H1 (cell line): ENCODE results near the gene COA5. TPM values are rescaled to one million over a fixed set of nuclear protein-coding genes. Genes with fewer than 3 reads are reported as not detected.

Experiments
- CTCF ChIA-PET: fragments of 300-600 bp; sonication (Branson Sonifier 250); formaldehyde crosslinking; loops from one replicate; lab custom pipeline; 2021; ENCODE audit not compliant: partially characterized antibody; lab: Charles Lee
- POLR2A ChIA-PET: fragments of 300-600 bp; sonication (Branson Sonifier 250); formaldehyde crosslinking; loops from one replicate; lab custom pipeline; 2021; ENCODE audit warnings: inconsistent platforms; ENCODE audit not compliant: partially characterized antibody; lab: Charles Lee
- DNase-seq, 2 experiments: peaks; one replicate each; pipeline versions ENCODE4 v3.0.0 to v3.0.0-alpha.2; 2010 to 2022; ENCODE audit warnings: low spot score in 2 of 2, low read depth in 1 of 2, mixed read lengths in 1 of 2
- FAIRE-seq: peaks from 2 replicates; lab custom pipeline; 2011; peaks lifted over from hg19 to GRCh38; lab: Jason Lieb, UNC
- H2AFZ ChIP-seq: 2 replicates; pipeline ENCODE4 v1.8.1; 2012; ENCODE audit warnings: low read length, inconsistent platforms
- H2AK5ac ChIP-seq: 2 replicates; pipeline ENCODE4 v1.6.1; 2013; ENCODE audit warnings: low read depth, low read length
- H2BK120ac ChIP-seq: replicated peaks from 2 replicates; pipeline ENCODE3; 2013; ENCODE audit warnings: low read depth, low read length, inconsistent platforms
- H2BK12ac ChIP-seq: 2 replicates; pipeline ENCODE4 v1.6.1; 2013; ENCODE audit warnings: low read depth, low read length
- H2BK15ac ChIP-seq: 2 replicates; pipeline ENCODE4 v1.6.1; 2013; ENCODE audit warnings: low read length
- H2BK20ac ChIP-seq: 2 replicates; pipeline ENCODE4 v1.6.1; 2013; ENCODE audit warnings: low read length
- H2BK5ac ChIP-seq: 2 replicates; pipeline ENCODE4 v1.6.1; 2013; ENCODE audit warnings: low read depth, low read length
- H3K14ac ChIP-seq: 2 replicates; pipeline ENCODE4 v1.6.1; 2013; ENCODE audit warnings: inconsistent platforms; ENCODE audit not compliant: insufficient read length
- H3K18ac ChIP-seq: 2 replicates; pipeline ENCODE4 v1.6.1; 2013; ENCODE audit warnings: low read length; ENCODE audit errors: extremely low read depth
- H3K23ac ChIP-seq: 2 replicates; pipeline ENCODE4 v1.6.1; 2013; ENCODE audit warnings: inconsistent platforms; ENCODE audit not compliant: insufficient read length
- H3K23me2 ChIP-seq: 2 replicates; pipeline ENCODE4 v1.6.1; 2013; ENCODE audit warnings: low read depth, low read length
- H3K27ac ChIP-seq: 2 replicates; pipeline ENCODE4 v1.6.1; 2011; ENCODE audit warnings: low read depth, low read length, inconsistent platforms
- H3K27me3 ChIP-seq, 4 experiments: replicated peaks in 1 of 4; 1 replicate in 1 of 4; 2 replicates in 3 of 4; pipeline versions ENCODE4 v1.6.1 to v1.8.1; 2011 to 2013; ENCODE audit warnings: low read length in 3 of 4, mild to moderate bottlenecking in 3 of 4, inconsistent platforms in 2 of 4, mixed read lengths in 2 of 4, moderate library complexity in 1 of 4; ENCODE audit not compliant: control insufficient read depth in 3 of 4, insufficient read depth in 3 of 4; ENCODE audit errors: extremely low read depth in 1 of 4
- H3K36me3 ChIP-seq, 4 experiments: 2 replicates each; pipeline versions ENCODE4 v1.6.1 to v1.8.1; 2011 to 2013; ENCODE audit warnings: mild to moderate bottlenecking in 4 of 4, low read length in 3 of 4, moderate library complexity in 2 of 4, control low read depth in 1 of 4, inconsistent platforms in 1 of 4; ENCODE audit not compliant: insufficient read depth in 4 of 4, control insufficient read depth in 2 of 4
- H3K4ac ChIP-seq: replicated peaks from 2 replicates; pipeline ENCODE3; 2013; ENCODE audit warnings: low read length, low read depth, mixed read lengths, inconsistent platforms; ENCODE audit not compliant: insufficient read length
- H3K4me1 ChIP-seq, 4 experiments: replicated peaks in 1 of 4; 1 replicate in 1 of 4; 2 replicates in 3 of 4; pipeline versions ENCODE4 v1.6.1 to v1.8.1; 2011 to 2013; ENCODE audit warnings: low read length in 3 of 4, inconsistent platforms in 2 of 4, mixed read lengths in 1 of 4; ENCODE audit not compliant: insufficient read depth in 4 of 4, control insufficient read depth in 3 of 4
- H3K4me2 ChIP-seq, 2 experiments: 2 replicates each; pipeline versions ENCODE4 v1.6.1 to v1.8.1; 2011 to 2013; ENCODE audit warnings: low read depth in 2 of 2, low read length in 2 of 2, control low read depth in 1 of 2, inconsistent platforms in 1 of 2, mild to moderate bottlenecking in 1 of 2; ENCODE audit not compliant: insufficient read depth in 1 of 2
- H3K4me3 ChIP-seq, 4 experiments: fragments of 200-600, 300-600 bp in 1 of 4; sonication (generic), shearing (Covaris generic), sonication (Bioruptor Twin) in 1 of 4; 2 replicates each; pipeline versions ENCODE4 v1.5.1 to v1.8.1; 2011 to 2016; ENCODE audit warnings: low read length in 4 of 4, low read depth in 3 of 4, control low read depth in 2 of 4, inconsistent platforms in 2 of 4, mild to moderate bottlenecking in 2 of 4, mixed read lengths in 1 of 4, moderate library complexity in 1 of 4; ENCODE audit not compliant: insufficient read depth in 2 of 4; ENCODE audit errors: extremely low read depth in 1 of 4
- H3K56ac ChIP-seq: replicated peaks from 2 replicates; pipeline ENCODE3; 2013; ENCODE audit warnings: low read depth, mild to moderate bottlenecking, mixed read lengths, low read length, inconsistent platforms; ENCODE audit not compliant: insufficient read length
- H3K79me1 ChIP-seq: 2 replicates; pipeline ENCODE4 v1.6.1; 2013; ENCODE audit warnings: low read depth, low read length, control low read depth
- H3K79me2 ChIP-seq, 2 experiments: 2 replicates each; pipeline versions ENCODE4 v1.6.1 to v1.8.1; 2012 to 2013; ENCODE audit warnings: low read length in 2 of 2, mild to moderate bottlenecking in 2 of 2, inconsistent platforms in 1 of 2; ENCODE audit not compliant: insufficient read depth in 2 of 2, control insufficient read depth in 1 of 2
- H3K9ac ChIP-seq, 4 experiments: replicated peaks in 1 of 4; 1 replicate in 1 of 4; 2 replicates in 3 of 4; pipeline versions ENCODE4 v1.6.1 to v1.8.1; 2011 to 2013; ENCODE audit warnings: low read depth in 3 of 4, low read length in 3 of 4, control low read depth in 2 of 4, mild to moderate bottlenecking in 2 of 4, moderate library complexity in 2 of 4, inconsistent platforms in 1 of 4; ENCODE audit errors: extremely low read depth in 1 of 4
- H3K9me3 ChIP-seq, 2 experiments: 2 replicates each; pipeline versions ENCODE4 v1.6.1 to v1.8.1; 2012 to 2013; ENCODE audit warnings: mild to moderate bottlenecking in 2 of 2, moderate library complexity in 2 of 2, control low read depth in 1 of 2, inconsistent platforms in 1 of 2, low read depth in 1 of 2, low read length in 1 of 2, mixed read lengths in 1 of 2; ENCODE audit not compliant: insufficient read depth in 2 of 2
- H4K20me1 ChIP-seq, 2 experiments: replicated peaks in 1 of 2; 2 replicates each; pipeline versions ENCODE3 to v1.8.1; 2011 to 2013; ENCODE audit warnings: inconsistent platforms in 2 of 2, low read length in 2 of 2, mild to moderate bottlenecking in 1 of 2; ENCODE audit not compliant: insufficient read depth in 2 of 2, control insufficient read depth in 1 of 2
- H4K5ac ChIP-seq: 2 replicates; pipeline ENCODE4 v1.6.1; 2013; ENCODE audit warnings: low read length, low read depth, mixed read lengths, inconsistent platforms; ENCODE audit not compliant: insufficient read length
- H4K8ac ChIP-seq: 2 replicates; pipeline ENCODE4 v1.8.0; 2013; ENCODE audit warnings: mild to moderate bottlenecking, moderate library complexity, low read length, inconsistent platforms; ENCODE audit not compliant: insufficient read depth; ENCODE audit errors: extremely low read depth
- H4K91ac ChIP-seq: replicated peaks from 2 replicates; pipeline ENCODE3; 2013; ENCODE audit warnings: low read length, mixed read lengths, inconsistent platforms; ENCODE audit not compliant: insufficient read length
- ASH2L ChIP-seq: fragments of 200-600, 300-600 bp; sonication (generic); IDR thresholded peaks from one replicate; pipeline ENCODE4 v1.7.1; 2017; ENCODE audit warnings: low read length
- CBX8 ChIP-seq: fragments of 300-800, 300-1000 bp; sonication (generic); IDR thresholded peaks from 2 replicates; pipeline ENCODE4 v1.7.1; 2016; ENCODE audit warnings: low read depth, low read length, borderline replicate concordance
- CHD2 ChIP-seq: IDR thresholded peaks from 2 replicates; pipeline ENCODE4 v1.6.1; 2012; ENCODE audit warnings: low read length, improper control_type of control experiment
- CREB1 ChIP-seq: IDR thresholded peaks from 2 replicates; pipeline ENCODE4 v1.6.1; 2012; ENCODE audit warnings: inconsistent platforms
- KDM1A ChIP-seq: fragments of 200-600, 300-600 bp; sonication (generic); IDR thresholded peaks from 2 replicates; pipeline ENCODE4 v1.7.1; 2016; ENCODE audit warnings: mild to moderate bottlenecking, low read length, borderline replicate concordance
- RBBP5 ChIP-seq: IDR thresholded peaks from 2 replicates; pipeline ENCODE4 v1.7.1; 2012; ENCODE audit warnings: low read depth, mild to moderate bottlenecking, inconsistent platforms, low read length, moderate library complexity, borderline replicate concordance
- RXRA ChIP-seq: IDR thresholded peaks from 2 replicates; pipeline ENCODE4 v1.6.1; 2011; ENCODE audit warnings: low read depth, mild to moderate bottlenecking, low read length, moderate library complexity; ENCODE audit not compliant: insufficient read depth
- SIX5 ChIP-seq: IDR thresholded peaks from 2 replicates; pipeline ENCODE4 v1.6.1; 2011; ENCODE audit warnings: mild to moderate bottlenecking, low read depth, low read length
- SP4 ChIP-seq: IDR thresholded peaks from 2 replicates; pipeline ENCODE4 v1.6.1; 2012; ENCODE audit warnings: low read length, inconsistent platforms
- ZNF274 ChIP-seq: IDR thresholded peaks from 2 replicates; pipeline ENCODE4 v1.7.0; 2012; ENCODE audit warnings: low read length, borderline replicate concordance; ENCODE audit errors: extremely low read depth
- WGBS, 2 experiments: shearing (Covaris generic) in 1 of 2; methylation state at CpG; one replicate each; pipeline versions ENCODE4 v1.1.6 to v1.1.7; 2013 to 2015; ENCODE audit warnings: low lambda C conversion rate in 2 of 2, mixed read lengths in 2 of 2, inconsistent platforms in 1 of 2, low coverage in 1 of 2, missing lambda C conversion rate in 1 of 2; ENCODE audit not compliant: insufficient replicate concordance in 2 of 2, insufficient coverage in 1 of 2, insufficient read length in 1 of 2; ENCODE audit errors: extremely low coverage in 1 of 2, missing lambda C conversion rate in 1 of 2; 5-methylcytosine and 5-hydroxymethylcytosine counted together
- polyA plus RNA-seq, 7 experiments: library from polyadenylated mRNA; depleted of rRNA in 3 of 7; stranded (reverse) in 5 of 7; unstranded in 2 of 7; fragments of >200 nt in 5 of 7; fragments of 200-250 nt in 2 of 7; gene quantifications; 1 replicate in 5 of 7; 2 replicates in 1 of 7; 4 replicates in 1 of 7; pipeline versions ENCODE4 v1.2.1 to v1.2.3, GENCODE V29; 2011 to 2013; ENCODE audit warnings: missing spikeins in 2 of 7, mixed read lengths in 2 of 7
- total RNA-seq: library from RNA; stranded (reverse); fragmentation: NEBNext Ultra II Directional; extraction: Animal tissue kit (Norgen Biotek cat#: 25700); gene quantifications from 2 replicates; pipeline ENCODE4 v1.2.1, GENCODE V29; 2021

Gene COA5
- total and polyA plus RNA-seq, 2 of the 8 experiments (the other 6 are each of a cell fraction or from before 2014, with no cell fraction given) = 20.3 to 24.7 TPM

GRCh38 chr2:98605076-98605475 is 3.2 kb downstream of the COA5 start:
- H3K56ac ChIP-seq = no peak overlapping the region
- no peak overlapping the region for H4K91ac ChIP-seq
- no peaks in the 10 kb centered on the region for H3K9me3 ChIP-seq
- no peak overlapping the region for H3K23ac ChIP-seq
- no peak for FAIRE-seq
- H3K79me2 ChIP-seq = peaks cover 17 to 44% of the 10 kb centered on the region in 2 experiments
- H3K18ac ChIP-seq = no peak overlapping the region
- peaks cover 0 to 10% (median 4%) of the 10 kb centered on the region in 4 experiments; a peak in 2 of 7 replicates for H3K4me1 ChIP-seq
- H2AK5ac ChIP-seq = no peak overlapping the region
- H4K5ac ChIP-seq = no peak overlapping the region
- peaks cover 8% of the 10 kb centered on the region for H3K23me2 ChIP-seq
- H2BK5ac ChIP-seq = no peak overlapping the region
- no peak overlapping the region for H2BK120ac ChIP-seq
- H3K14ac ChIP-seq = no peak overlapping the region
- no peak overlapping the region for H3K4me2 ChIP-seq
- no peak overlapping the region for H4K8ac ChIP-seq
- 83% methylated on average over 3 of the region's 3 CpGs; no CpG with 5 or more reads in 1 of the 2 experiments for WGBS, 2 experiments
- H3K4me3 ChIP-seq = no peak overlapping the region
- H4K20me1 ChIP-seq = peaks cover 0 to 10% of the 10 kb centered on the region in 2 experiments
- ChIA-PET POLR2A (no interaction called here), CTCF (interaction anchor here (1.1 kb wide), 2 partner anchors 36 to 63 kb away, joined by 3 to 4 read pairs; no protein-coding TSS in a partner anchor)
- no peak overlapping the region for H2AFZ ChIP-seq
- no peak overlapping the region for H3K27ac ChIP-seq
- H3K27me3 ChIP-seq = no peaks in the 10 kb centered on the region
- H3K9ac ChIP-seq = no peak overlapping the region
- H3K79me1 ChIP-seq = peaks cover 7% of the 10 kb centered on the region; the same call in 1 of the 2 replicates
- DNase-seq = no peak
- no peak for TF ChIP-seq RBBP5
- no peak for TF ChIP-seq SIX5
- no peak for TF ChIP-seq ASH2L
- no peak for TF ChIP-seq CBX8
- TF ChIP-seq ZNF274 = no peak
- no peak for TF ChIP-seq CHD2
- TF ChIP-seq KDM1A = no peak
- TF ChIP-seq CREB1 = no peak
- TF ChIP-seq RXRA = no peak
- no peak for TF ChIP-seq SP4
- TF ChIP-seq, all 59 proteins: peak for 0
- Histone ChIP-seq H3K36me3 (peaks cover 3 to 15% (median 7%) of the 10 kb centered on the region in 4 experiments; a peak in 7 of 8 replicates), H2BK12ac (no peak overlapping the region), H2BK15ac (no peak overlapping the region), H3K4ac (no peak overlapping the region), H2BK20ac (no peak overlapping the region)
